Measurements from ENCODE around the gene ATP8A2.
"Not testable (repeated sequence)": the region's sequence is repeated elsewhere in the genome, so short reads cannot be mapped to it uniquely, and the experiment has no call there.

The ATP8A2 gene

DNA sequence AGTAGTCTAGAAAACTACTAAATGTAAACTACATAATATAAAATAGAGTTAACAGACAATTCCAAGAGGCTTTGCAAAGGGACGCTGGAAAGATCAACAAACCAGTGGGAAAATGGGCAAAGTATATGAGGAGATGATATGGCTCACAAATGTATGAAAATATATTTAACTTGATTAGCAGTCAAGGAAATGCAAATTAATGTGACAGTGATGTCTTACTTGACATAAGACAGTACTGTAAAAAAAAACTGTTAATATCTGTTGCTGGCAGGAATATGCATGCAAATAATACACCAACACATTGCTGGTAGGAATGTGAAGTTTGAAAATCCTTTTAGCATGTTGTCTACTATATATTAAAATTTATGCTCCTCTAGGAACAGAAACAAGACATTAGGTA lies 136.1 kb downstream of the ATP8A2 start:
- H3K9me3 Mint-ChIP-seq = peaks cover 21% of the 10 kb centered on the region
- H3K27ac Mint-ChIP-seq = no peak overlapping the region
- DNase-seq = no peak
- H3K27me3 Mint-ChIP-seq (ENCODE audit: low read depth, poor library complexity) = peaks cover 4% of the 10 kb centered on the region
- no peak overlapping the region for H3K4me3 Mint-ChIP-seq
- H3K4me1 Mint-ChIP-seq = no peaks in the 10 kb centered on the region
- TF ChIP-seq CTCF (IDR thresholded peaks at IDR 0.05) = no peak
- no peaks in the 10 kb centered on the region for H3K36me3 Mint-ChIP-seq (ENCODE audit: low read depth)

- DNase-seq; H3K4me1 Mint-ChIP-seq; H3K36me3 Mint-ChIP-seq (ENCODE audit: low read depth); H3K27ac Mint-ChIP-seq; H3K4me3 Mint-ChIP-seq; H3K27me3 Mint-ChIP-seq (ENCODE audit: low read depth, poor library complexity): not testable (repeated sequence)
- peaks cover 40% of the 10 kb centered on the region for H3K9me3 Mint-ChIP-seq
These were observed 141.3 kb downstream of the ATP8A2 start for GRCh38 chr13:25513060-25513459.

GRCh38 chr13:25518441-25518840 lies 146.7 kb downstream of the ATP8A2 start:
- Mint-ChIP-seq H3K27ac (no peak overlapping the region), H3K9me3 (peaks cover 37% of the 10 kb centered on the region), H3K27me3 (ENCODE audit: low read depth, poor library complexity) (peaks cover 13% of the 10 kb centered on the region), H3K36me3 (ENCODE audit: low read depth) (no peaks in the 10 kb centered on the region), H3K4me1 (no peaks in the 10 kb centered on the region), H3K4me3 (no peak overlapping the region)
- TF ChIP-seq CTCF (IDR thresholded peaks at IDR 0.05) = no peak
- no peak for DNase-seq

GRCh38 chr13:25525884-25526283 lies 154.1 kb downstream of the ATP8A2 start:
- Mint-ChIP-seq H3K36me3 (ENCODE audit: low read depth) (no peaks in the 10 kb centered on the region), H3K27me3 (ENCODE audit: low read depth, poor library complexity) (no peaks in the 10 kb centered on the region), H3K4me3 (no peak overlapping the region), H3K9me3 (peaks cover 55% of the 10 kb centered on the region), H3K4me1 (no peaks in the 10 kb centered on the region), H3K27ac (no peak overlapping the region)
- TF ChIP-seq CTCF (IDR thresholded peaks at IDR 0.05) = no peak
- DNase-seq = no peak

DNA sequence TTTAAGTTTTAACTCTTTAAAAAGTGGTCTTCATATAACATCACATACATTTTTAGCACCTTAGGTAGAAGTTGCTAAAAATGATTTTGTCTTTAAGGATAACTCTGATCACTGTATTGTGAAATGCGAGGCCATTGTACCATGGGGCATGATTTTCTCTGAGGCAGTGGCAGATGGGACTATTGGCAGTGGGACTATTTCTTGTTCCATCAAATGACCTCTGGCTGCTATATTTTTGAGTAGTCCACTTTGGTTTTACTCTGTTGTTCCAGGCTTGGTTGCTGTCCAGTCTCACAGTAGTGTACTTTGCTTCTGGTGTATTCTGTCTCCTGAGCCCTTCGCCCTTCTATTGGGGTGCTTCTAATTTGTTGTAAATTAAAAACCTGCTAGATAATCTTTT lies 156.5 kb downstream of the ATP8A2 start:
- H3K36me3 Mint-ChIP-seq (ENCODE audit: low read depth) = no peaks in the 10 kb centered on the region
- no peak overlapping the region for H3K4me3 Mint-ChIP-seq
- H3K27ac Mint-ChIP-seq = no peak overlapping the region
- TF ChIP-seq CTCF (IDR thresholded peaks at IDR 0.05) = no peak
- peaks cover 40% of the 10 kb centered on the region for H3K9me3 Mint-ChIP-seq
- no peak for DNase-seq
- no peaks in the 10 kb centered on the region for H3K27me3 Mint-ChIP-seq (ENCODE audit: low read depth, poor library complexity)
- no peaks in the 10 kb centered on the region for H3K4me1 Mint-ChIP-seq

DNA sequence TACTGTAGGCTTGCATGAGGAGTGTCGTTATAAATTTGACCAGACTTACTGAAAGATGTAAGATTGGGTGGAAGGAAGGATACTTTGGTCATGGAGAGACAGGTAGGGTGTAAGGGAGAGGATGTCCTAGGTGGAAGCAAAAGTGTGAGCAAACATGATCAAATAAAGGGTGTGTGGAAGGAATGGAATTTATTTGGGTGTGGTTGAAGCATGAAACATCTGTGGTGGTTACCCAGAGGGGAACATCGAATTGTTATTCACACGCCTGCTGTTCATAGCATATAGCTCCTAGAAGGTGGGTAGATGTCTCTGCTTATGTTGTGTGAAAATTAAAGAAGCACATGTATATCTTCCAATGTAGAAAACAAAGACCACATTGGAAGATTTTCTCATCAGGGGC lies 157.7 kb downstream of the ATP8A2 start:
- Mint-ChIP-seq H3K4me3 (no peak overlapping the region), H3K27ac (no peak overlapping the region), H3K4me1 (no peaks in the 10 kb centered on the region), H3K36me3 (ENCODE audit: low read depth) (no peaks in the 10 kb centered on the region), H3K27me3 (ENCODE audit: low read depth, poor library complexity) (no peaks in the 10 kb centered on the region), H3K9me3 (peaks cover 31% of the 10 kb centered on the region)
- no peak for DNase-seq
- TF ChIP-seq CTCF (IDR thresholded peaks at IDR 0.05) = no peak

Measured in nephron progenitor cell (in vitro differentiated cells).